H1 (cell line): ENCODE measurements around the gene CNPY3. TPM values are rescaled to one million over a fixed set of nuclear protein-coding genes. Genes with fewer than 3 reads are reported as not detected.
A peak's percentile ranks its signal among the peaks of the same experiment; 100 is the strongest.

Experiments used
- CTCF ChIA-PET: fragments of 300-600 bp; sonication (Branson Sonifier 250); formaldehyde crosslinking; loops from one replicate; lab custom pipeline; 2021; ENCODE audit not compliant: partially characterized antibody; lab: Charles Lee
- POLR2A ChIA-PET: fragments of 300-600 bp; sonication (Branson Sonifier 250); formaldehyde crosslinking; loops from one replicate; lab custom pipeline; 2021; ENCODE audit warnings: inconsistent platforms; ENCODE audit not compliant: partially characterized antibody; lab: Charles Lee
- DNase-seq, 2 experiments: peaks; one replicate each; pipeline versions ENCODE4 v3.0.0 to v3.0.0-alpha.2; 2010 to 2022; ENCODE audit warnings: low spot score in 2 of 2, low read depth in 1 of 2, mixed read lengths in 1 of 2
- FAIRE-seq: peaks from 2 replicates; lab custom pipeline; 2011; peaks lifted over from hg19 to GRCh38; lab: Jason Lieb, UNC
- H2AFZ ChIP-seq: 2 replicates; pipeline ENCODE4 v1.8.1; 2012; ENCODE audit warnings: low read length, inconsistent platforms
- H2AK5ac ChIP-seq: 2 replicates; pipeline ENCODE4 v1.6.1; 2013; ENCODE audit warnings: low read depth, low read length
- H2BK120ac ChIP-seq: replicated peaks from 2 replicates; pipeline ENCODE3; 2013; ENCODE audit warnings: low read depth, low read length, inconsistent platforms
- H2BK12ac ChIP-seq: 2 replicates; pipeline ENCODE4 v1.6.1; 2013; ENCODE audit warnings: low read depth, low read length
- H2BK15ac ChIP-seq: 2 replicates; pipeline ENCODE4 v1.6.1; 2013; ENCODE audit warnings: low read length
- H2BK20ac ChIP-seq: 2 replicates; pipeline ENCODE4 v1.6.1; 2013; ENCODE audit warnings: low read length
- H2BK5ac ChIP-seq: 2 replicates; pipeline ENCODE4 v1.6.1; 2013; ENCODE audit warnings: low read depth, low read length
- H3K14ac ChIP-seq: 2 replicates; pipeline ENCODE4 v1.6.1; 2013; ENCODE audit warnings: inconsistent platforms; ENCODE audit not compliant: insufficient read length
- H3K18ac ChIP-seq: 2 replicates; pipeline ENCODE4 v1.6.1; 2013; ENCODE audit warnings: low read length; ENCODE audit errors: extremely low read depth
- H3K23ac ChIP-seq: 2 replicates; pipeline ENCODE4 v1.6.1; 2013; ENCODE audit warnings: inconsistent platforms; ENCODE audit not compliant: insufficient read length
- H3K23me2 ChIP-seq: 2 replicates; pipeline ENCODE4 v1.6.1; 2013; ENCODE audit warnings: low read depth, low read length
- H3K27ac ChIP-seq: 2 replicates; pipeline ENCODE4 v1.6.1; 2011; ENCODE audit warnings: low read depth, low read length, inconsistent platforms
- H3K27me3 ChIP-seq, 4 experiments: replicated peaks in 1 of 4; 1 replicate in 1 of 4; 2 replicates in 3 of 4; pipeline versions ENCODE4 v1.6.1 to v1.8.1; 2011 to 2013; ENCODE audit warnings: low read length in 3 of 4, mild to moderate bottlenecking in 3 of 4, inconsistent platforms in 2 of 4, mixed read lengths in 2 of 4, moderate library complexity in 1 of 4; ENCODE audit not compliant: control insufficient read depth in 3 of 4, insufficient read depth in 3 of 4; ENCODE audit errors: extremely low read depth in 1 of 4
- H3K36me3 ChIP-seq, 4 experiments: 2 replicates each; pipeline versions ENCODE4 v1.6.1 to v1.8.1; 2011 to 2013; ENCODE audit warnings: mild to moderate bottlenecking in 4 of 4, low read length in 3 of 4, moderate library complexity in 2 of 4, control low read depth in 1 of 4, inconsistent platforms in 1 of 4; ENCODE audit not compliant: insufficient read depth in 4 of 4, control insufficient read depth in 2 of 4
- H3K4ac ChIP-seq: replicated peaks from 2 replicates; pipeline ENCODE3; 2013; ENCODE audit warnings: low read length, low read depth, mixed read lengths, inconsistent platforms; ENCODE audit not compliant: insufficient read length
- H3K4me1 ChIP-seq, 4 experiments: replicated peaks in 1 of 4; 1 replicate in 1 of 4; 2 replicates in 3 of 4; pipeline versions ENCODE4 v1.6.1 to v1.8.1; 2011 to 2013; ENCODE audit warnings: low read length in 3 of 4, inconsistent platforms in 2 of 4, mixed read lengths in 1 of 4; ENCODE audit not compliant: insufficient read depth in 4 of 4, control insufficient read depth in 3 of 4
- H3K4me2 ChIP-seq, 2 experiments: 2 replicates each; pipeline versions ENCODE4 v1.6.1 to v1.8.1; 2011 to 2013; ENCODE audit warnings: low read depth in 2 of 2, low read length in 2 of 2, control low read depth in 1 of 2, inconsistent platforms in 1 of 2, mild to moderate bottlenecking in 1 of 2; ENCODE audit not compliant: insufficient read depth in 1 of 2
- H3K4me3 ChIP-seq, 4 experiments: fragments of 200-600, 300-600 bp in 1 of 4; sonication (generic), shearing (Covaris generic), sonication (Bioruptor Twin) in 1 of 4; 2 replicates each; pipeline versions ENCODE4 v1.5.1 to v1.8.1; 2011 to 2016; ENCODE audit warnings: low read length in 4 of 4, low read depth in 3 of 4, control low read depth in 2 of 4, inconsistent platforms in 2 of 4, mild to moderate bottlenecking in 2 of 4, mixed read lengths in 1 of 4, moderate library complexity in 1 of 4; ENCODE audit not compliant: insufficient read depth in 2 of 4; ENCODE audit errors: extremely low read depth in 1 of 4
- H3K56ac ChIP-seq: replicated peaks from 2 replicates; pipeline ENCODE3; 2013; ENCODE audit warnings: low read depth, mild to moderate bottlenecking, mixed read lengths, low read length, inconsistent platforms; ENCODE audit not compliant: insufficient read length
- H3K79me1 ChIP-seq: 2 replicates; pipeline ENCODE4 v1.6.1; 2013; ENCODE audit warnings: low read depth, low read length, control low read depth
- H3K79me2 ChIP-seq, 2 experiments: 2 replicates each; pipeline versions ENCODE4 v1.6.1 to v1.8.1; 2012 to 2013; ENCODE audit warnings: low read length in 2 of 2, mild to moderate bottlenecking in 2 of 2, inconsistent platforms in 1 of 2; ENCODE audit not compliant: insufficient read depth in 2 of 2, control insufficient read depth in 1 of 2
- H3K9ac ChIP-seq, 4 experiments: replicated peaks in 1 of 4; 1 replicate in 1 of 4; 2 replicates in 3 of 4; pipeline versions ENCODE4 v1.6.1 to v1.8.1; 2011 to 2013; ENCODE audit warnings: low read depth in 3 of 4, low read length in 3 of 4, control low read depth in 2 of 4, mild to moderate bottlenecking in 2 of 4, moderate library complexity in 2 of 4, inconsistent platforms in 1 of 4; ENCODE audit errors: extremely low read depth in 1 of 4
- H3K9me3 ChIP-seq, 2 experiments: 2 replicates each; pipeline versions ENCODE4 v1.6.1 to v1.8.1; 2012 to 2013; ENCODE audit warnings: mild to moderate bottlenecking in 2 of 2, moderate library complexity in 2 of 2, control low read depth in 1 of 2, inconsistent platforms in 1 of 2, low read depth in 1 of 2, low read length in 1 of 2, mixed read lengths in 1 of 2; ENCODE audit not compliant: insufficient read depth in 2 of 2
- H4K20me1 ChIP-seq, 2 experiments: replicated peaks in 1 of 2; 2 replicates each; pipeline versions ENCODE3 to v1.8.1; 2011 to 2013; ENCODE audit warnings: inconsistent platforms in 2 of 2, low read length in 2 of 2, mild to moderate bottlenecking in 1 of 2; ENCODE audit not compliant: insufficient read depth in 2 of 2, control insufficient read depth in 1 of 2
- H4K5ac ChIP-seq: 2 replicates; pipeline ENCODE4 v1.6.1; 2013; ENCODE audit warnings: low read length, low read depth, mixed read lengths, inconsistent platforms; ENCODE audit not compliant: insufficient read length
- H4K8ac ChIP-seq: 2 replicates; pipeline ENCODE4 v1.8.0; 2013; ENCODE audit warnings: mild to moderate bottlenecking, moderate library complexity, low read length, inconsistent platforms; ENCODE audit not compliant: insufficient read depth; ENCODE audit errors: extremely low read depth
- H4K91ac ChIP-seq: replicated peaks from 2 replicates; pipeline ENCODE3; 2013; ENCODE audit warnings: low read length, mixed read lengths, inconsistent platforms; ENCODE audit not compliant: insufficient read length
- BCL11A ChIP-seq, 2 experiments: IDR thresholded peaks; one replicate each; pipeline ENCODE4 v1.6.1; 2011; ENCODE audit warnings: low read depth in 2 of 2, low read length in 2 of 2, mild to moderate bottlenecking in 2 of 2
- CBX8 ChIP-seq: fragments of 300-800, 300-1000 bp; sonication (generic); IDR thresholded peaks from 2 replicates; pipeline ENCODE4 v1.7.1; 2016; ENCODE audit warnings: low read depth, low read length, borderline replicate concordance
- CHD2 ChIP-seq: IDR thresholded peaks from 2 replicates; pipeline ENCODE4 v1.6.1; 2012; ENCODE audit warnings: low read length, improper control_type of control experiment
- CREB1 ChIP-seq: IDR thresholded peaks from 2 replicates; pipeline ENCODE4 v1.6.1; 2012; ENCODE audit warnings: inconsistent platforms
- CTBP2 ChIP-seq: IDR thresholded peaks from 2 replicates; pipeline ENCODE4 v1.7.0; 2011; ENCODE audit warnings: borderline replicate concordance, mild to moderate bottlenecking, moderate library complexity, mixed read lengths, low read length; ENCODE audit not compliant: insufficient read depth, insufficient read length
- POLR2A ChIP-seq, 2 experiments: IDR thresholded peaks; 1 replicate in 1 of 2; 2 replicates in 1 of 2; pipeline ENCODE4 v1.6.1; 2011; ENCODE audit warnings: low read depth in 2 of 2, low read length in 2 of 2, mild to moderate bottlenecking in 2 of 2; ENCODE audit errors: control extremely low read depth in 1 of 2
- SP4 ChIP-seq: IDR thresholded peaks from 2 replicates; pipeline ENCODE4 v1.6.1; 2012; ENCODE audit warnings: low read length, inconsistent platforms
- TCF12 ChIP-seq: IDR thresholded peaks from 2 replicates; pipeline ENCODE4 v1.6.1; 2011; ENCODE audit warnings: low read depth, mild to moderate bottlenecking, low read length
- WGBS, 2 experiments: shearing (Covaris generic) in 1 of 2; methylation state at CpG; one replicate each; pipeline versions ENCODE4 v1.1.6 to v1.1.7; 2013 to 2015; ENCODE audit warnings: low lambda C conversion rate in 2 of 2, mixed read lengths in 2 of 2, inconsistent platforms in 1 of 2, low coverage in 1 of 2, missing lambda C conversion rate in 1 of 2; ENCODE audit not compliant: insufficient replicate concordance in 2 of 2, insufficient coverage in 1 of 2, insufficient read length in 1 of 2; ENCODE audit errors: extremely low coverage in 1 of 2, missing lambda C conversion rate in 1 of 2; 5-methylcytosine and 5-hydroxymethylcytosine counted together
- long read RNA-seq, 2 experiments: library from RNA in 1 of 2; library from capped mRNA in 1 of 2; stranded (forward); transcript quantifications; one replicate each; pipeline ENCODE4 v2.0.0, GENCODE V29; 2021; ENCODE audit warnings: inconsistent platforms in 1 of 2
- polyA minus RNA-seq, 3 experiments: library from RNA; depleted of rRNA, polyadenylated mRNA; stranded (reverse); fragments of >200 nt; gene quantifications; 1 replicate in 2 of 3; 2 replicates in 1 of 3; pipeline ENCODE4 v1.2.3, GENCODE V29; 2011
- polyA plus RNA-seq, 7 experiments: library from polyadenylated mRNA; depleted of rRNA in 3 of 7; stranded (reverse) in 5 of 7; unstranded in 2 of 7; fragments of >200 nt in 5 of 7; fragments of 200-250 nt in 2 of 7; gene quantifications; 1 replicate in 5 of 7; 2 replicates in 1 of 7; 4 replicates in 1 of 7; pipeline versions ENCODE4 v1.2.1 to v1.2.3, GENCODE V29; 2011 to 2013; ENCODE audit warnings: missing spikeins in 2 of 7, mixed read lengths in 2 of 7
- total RNA-seq: library from RNA; stranded (reverse); fragmentation: NEBNext Ultra II Directional; extraction: Animal tissue kit (Norgen Biotek cat#: 25700); gene quantifications from 2 replicates; pipeline ENCODE4 v1.2.1, GENCODE V29; 2021

CNPY3 gene
- total RNA-seq (64.5 and 67.9 TPM in 2 replicates), polyA plus RNA-seq (2011; rRNA removed) (49.6 and 64.1 TPM in 2 replicates), polyA minus RNA-seq (2011; rRNA and poly(A)+ RNA removed) (26.1 and 34.2 TPM in 2 replicates)
- 60.8 TPM for polyA plus RNA-seq (2011; cell fraction: cytosol; rRNA removed)
- 51.3 TPM for polyA plus RNA-seq (2011; cell fraction: nucleus; rRNA removed)
- 61.8 to 73.0 TPM (median 65.9 TPM) in 4 replicates for polyA plus RNA-seq (2012, experiment 1 of 2)
- polyA plus RNA-seq (2012, experiment 2 of 2), result 69.9 TPM
- 65.9 TPM for polyA plus RNA-seq (2013, experiment 1 of 2)
- polyA plus RNA-seq (2013, experiment 2 of 2), result 80.1 TPM
- 27.1 TPM for polyA minus RNA-seq (2011; cell fraction: cytosol; rRNA and poly(A)+ RNA removed)
- 16.9 TPM for polyA minus RNA-seq (2011; cell fraction: nucleus; rRNA and poly(A)+ RNA removed)
- long read RNA-seq, experiment 1, transcript CNPY3-201 (6 exons, 1,704 nt), result major isoform, 8 of 57 reads
- long read RNA-seq, experiment 1, partial matches to known transcripts, result 40 of 57 reads
- long read RNA-seq, experiment 1, other reads (novel, unspliced or antisense), result 9 of 57 reads
- long read RNA-seq, experiment 2, transcript CNPY3-201 (6 exons, 1,704 nt), result major isoform, 92 of 149 reads
- long read RNA-seq, experiment 2, partial matches to known transcripts, result 21 of 149 reads
- long read RNA-seq, experiment 2, other reads (novel, unspliced or antisense), result 36 of 149 reads

GRCh38 chr6:42928986-42929820 lies at the start of gene CNPY3:
TSS of gene CNPY3 (plus strand) at chr6:42929480. CDS start at chr6:42929571, 91 bp downstream.
- H4K91ac ChIP-seq, result peak within 1 kb of the TSS; percentile 46
- H3K27ac ChIP-seq, result peak within 1 kb of the TSS; percentile 76
- H3K4me1 ChIP-seq, result peaks cover 0 to 10% (median 3%) of the 10 kb centered on the region in 4 experiments; a peak in 4 of 7 replicates
- H3K56ac ChIP-seq, result peak within 1 kb of the TSS; percentile 88
- peak within 1 kb of the TSS; percentile 67 for H4K5ac ChIP-seq
- peak within 1 kb of the TSS; percentile 26 for H2BK120ac ChIP-seq
- peak within 1 kb of the TSS; percentile 73 to 87 (median 82) for H3K9ac ChIP-seq
- POLR2A ChIA-PET, result interaction anchor here (0.5 to 6.7 kb wide), 38 partner anchors 9 to 463 kb away, joined by 3 to 81 read pairs (median 4); partner anchors contain the start of genes CUL7, GNMT, KLC4 and KLHDC3
- H3K23me2 ChIP-seq, result peaks cover 8% of the 10 kb centered on the region
- H3K79me2 ChIP-seq, result peaks cover 0 to 39% of the 10 kb centered on the region in 2 experiments; a peak in 3 of 4 replicates
- H3K18ac ChIP-seq, result peak within 1 kb of the TSS; percentile 84
- no peak within 1 kb of the TSS for H3K14ac ChIP-seq
- WGBS, 2 experiments, result 2% methylated on average over 30 of the region's 63 CpGs; no CpG with 5 or more reads in 1 of the 2 experiments
- FAIRE-seq (peak; percentile 70), DNase-seq (peak; percentile 91 to 95)
- CTCF ChIA-PET, result interaction anchor here (1.0 to 2.9 kb wide), 8 partner anchors 17 to 84 kb away, joined by 3 to 21 read pairs (median 6); partner anchors contain the start of gene GNMT
- peaks cover 10% of the 10 kb centered on the region; the same call in 1 of the 2 replicates for H3K79me1 ChIP-seq
- H3K36me3 ChIP-seq, result peaks cover 0 to 11% (median 3%) of the 10 kb centered on the region in 4 experiments; a peak in 7 of 8 replicates
- peak within 1 kb of the TSS; percentile 78 to 98 for H3K4me2 ChIP-seq
- H2BK15ac ChIP-seq, result 0 out of 2 replicates have a peak within 1 kb of the TSS, but pooled peaks have one; percentile 5
- H2BK20ac ChIP-seq, result no peak within 1 kb of the TSS
- H2BK5ac ChIP-seq, result peak within 1 kb of the TSS; percentile 96
- peak within 1 kb of the TSS; percentile 33; the same call in 1 of the 2 replicates for H2AK5ac ChIP-seq
- 0 out of 2 replicates have a peak within 1 kb of the TSS, but pooled peaks have one; percentile 4 for H2AFZ ChIP-seq
- H3K23ac ChIP-seq, result no peak within 1 kb of the TSS
- H3K9me3 ChIP-seq, result no peaks in the 10 kb centered on the region
- peak within 1 kb of the TSS; percentile 87; the same call in 1 of the 2 replicates for H4K8ac ChIP-seq
- peaks cover 0 to 3% of the 10 kb centered on the region in 2 experiments for H4K20me1 ChIP-seq
- peak within 1 kb of the TSS; percentile 61 to 82 (median 75) for H3K4me3 ChIP-seq
- H3K27me3 ChIP-seq, result no peaks in the 10 kb centered on the region
- H3K4ac ChIP-seq, result peak within 1 kb of the TSS; percentile 97
- H2BK12ac ChIP-seq, result peak within 1 kb of the TSS; percentile 33; the same call in 1 of the 2 replicates
- TF ChIP-seq TCF12 (no peak), CREB1 (peak; percentile 68), SP4 (peak; percentile 79), CBX8 (no peak), POLR2A (IDR thresholded peaks at IDR 0.05; ENCODE audit: control extremely low read depth in 1 of 2, low read depth in 2 of 2, low read length in 2 of 2) (peak; percentile 56 to 73), CTBP2 (no peak), BCL11A (IDR thresholded peaks at IDR 0.05; ENCODE audit: low read depth in 2 of 2, low read length in 2 of 2) (no peak), CHD2 (peak; percentile 83)
